OCI-LY1 (cell line): ENCODE data around the gene CDK5R2.

Source experiments
- H2AFZ ChIP-seq: fragments of 200-600 bp; sonication (generic), shearing (Covaris generic); 2 replicates; pipeline ENCODE4 v1.6.0; 2014; ENCODE audit warnings: antibody characterized with exemption, mild to moderate bottlenecking, low read length
- H3F3A ChIP-seq: fragments of 200-600 bp; sonication (generic), shearing (Covaris generic); 2 replicates; pipeline ENCODE4 v1.6.0; 2014; ENCODE audit warnings: mild to moderate bottlenecking, antibody characterized with exemption, low read length, moderate library complexity; ENCODE audit not compliant: insufficient read depth
- H3K27ac ChIP-seq: fragments of 200-600 bp; sonication (generic); 2 replicates; pipeline ENCODE4 v1.5.1; 2014; ENCODE audit warnings: low read length, mixed run types, mild to moderate bottlenecking, low read depth; ENCODE audit not compliant: poor library complexity, severe bottlenecking
- H3K27me3 ChIP-seq: fragments of 200-600 bp; sonication (generic); 2 replicates; pipeline ENCODE4 v1.6.0; 2014; ENCODE audit warnings: antibody characterized with exemption, mild to moderate bottlenecking, low read length, moderate library complexity; ENCODE audit not compliant: insufficient read depth
- H3K36me3 ChIP-seq: fragments of 200-600 bp; sonication (generic); 2 replicates; pipeline ENCODE4 v1.6.1; 2014; ENCODE audit warnings: mild to moderate bottlenecking, antibody characterized with exemption, low read length, moderate library complexity, mixed read lengths; ENCODE audit not compliant: insufficient read depth
- H3K4me1 ChIP-seq: fragments of 200-600 bp; sonication (generic); 2 replicates; pipeline ENCODE4 v1.5.1; 2014; ENCODE audit warnings: mild to moderate bottlenecking, low read length, moderate library complexity; ENCODE audit not compliant: insufficient read depth, severe bottlenecking
- H3K4me2 ChIP-seq: fragments of 200-600 bp; sonication (generic), shearing (Covaris generic); 2 replicates; pipeline ENCODE4 v1.6.1; 2014; ENCODE audit warnings: low read length
- H3K4me3 ChIP-seq: fragments of 200-600 bp; sonication (generic); 2 replicates; pipeline ENCODE4 v1.5.1; 2014; ENCODE audit warnings: low read length, low read depth, mild to moderate bottlenecking, mixed read lengths; ENCODE audit not compliant: poor library complexity, severe bottlenecking
- H3K79me2 ChIP-seq: fragments of 200-600 bp; shearing (Covaris generic); 2 replicates; pipeline ENCODE4 v1.6.1; 2016; ENCODE audit warnings: mixed run types, low read length, mixed read lengths; ENCODE audit not compliant: insufficient read depth
- H3K9ac ChIP-seq: fragments of 200-600 bp; sonication (generic), shearing (Covaris generic); 2 replicates; pipeline ENCODE4 v1.6.1; 2014; ENCODE audit warnings: mild to moderate bottlenecking, low read length, mixed read lengths
- H3K9me2 ChIP-seq: fragments of 200-600 bp; sonication (generic), shearing (Covaris generic); 2 replicates; pipeline ENCODE4 v1.6.1; 2014; ENCODE audit warnings: low read depth, mild to moderate bottlenecking, low read length, mixed read lengths
- H3K9me3 ChIP-seq: fragments of 200-600 bp; shearing (Covaris generic); 2 replicates; pipeline ENCODE4 v1.6.1; 2014; ENCODE audit warnings: low read length, mixed read lengths
- H4K20me1 ChIP-seq: fragments of 200-600 bp; sonication (generic), shearing (Covaris generic); 2 replicates; pipeline ENCODE4 v1.6.0; 2016; ENCODE audit warnings: mild to moderate bottlenecking, low read length; ENCODE audit not compliant: insufficient read depth
- CTCF ChIP-seq: fragments of 200-600 bp; sonication (generic), shearing (Covaris generic); IDR thresholded peaks from 2 replicates; pipeline ENCODE4 v1.5.1; 2017; ENCODE audit warnings: mild to moderate bottlenecking, antibody characterized with exemption, low read length, moderate library complexity, mixed read lengths
- EZH2 ChIP-seq: fragments of 200-600 bp; sonication (generic), shearing (Covaris generic); IDR thresholded peaks from 2 replicates; pipeline ENCODE4 v1.8.0; 2017; ENCODE audit warnings: borderline replicate concordance, mixed run types, mild to moderate bottlenecking, antibody characterized with exemption, low read length, moderate library complexity, mixed read lengths

CDK5R2 gene

DNA sequence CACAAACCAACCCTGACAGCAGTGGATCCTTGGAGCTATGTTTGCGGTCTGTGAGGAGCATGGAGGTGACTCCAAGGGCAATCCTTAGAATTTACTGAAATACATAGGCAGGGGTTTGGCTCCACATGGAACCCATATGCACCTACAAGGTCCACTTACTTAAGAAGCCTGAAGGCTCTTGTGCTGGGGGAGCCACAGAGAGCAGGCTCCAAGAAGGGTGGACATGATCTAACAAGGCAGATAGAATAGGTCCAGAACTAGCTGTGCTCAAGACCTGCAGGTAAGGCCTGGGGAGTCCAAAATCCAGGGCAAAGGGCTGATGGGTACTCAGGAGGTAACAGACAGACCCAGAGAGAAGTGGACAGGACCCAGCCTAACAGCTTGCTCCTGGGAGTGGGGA lies 1.2 kb upstream of the CDK5R2 start:
- H2AFZ ChIP-seq, result no peak overlapping the region
- H3F3A ChIP-seq, result no peaks in the 10 kb centered on the region
- peaks cover 3% of the 10 kb centered on the region for H3K4me1 ChIP-seq
- TF ChIP-seq CTCF, result no peak
- no peak for TF ChIP-seq EZH2
- H3K4me2 ChIP-seq, result no peak overlapping the region
- H3K9me2 ChIP-seq, result no peaks in the 10 kb centered on the region
- H3K27ac ChIP-seq, result no peak overlapping the region
- no peaks in the 10 kb centered on the region for H3K9me3 ChIP-seq
- no peaks in the 10 kb centered on the region for H3K27me3 ChIP-seq
- H3K9ac ChIP-seq, result no peak overlapping the region
- H3K36me3 ChIP-seq, result no peaks in the 10 kb centered on the region
- no peak overlapping the region for H3K4me3 ChIP-seq
- no peaks in the 10 kb centered on the region for H3K79me2 ChIP-seq
- H4K20me1 ChIP-seq, result no peaks in the 10 kb centered on the region

GRCh38 chr2:218959761-218960308 lies 369 bp downstream of the CDK5R2 start:
- Histone ChIP-seq H3K27ac (no peak overlapping the region), H3K9me2 (no peaks in the 10 kb centered on the region), H3K79me2 (no peaks in the 10 kb centered on the region), H3K4me1 (peaks cover 3% of the 10 kb centered on the region), H2AFZ (no peak overlapping the region), H4K20me1 (no peaks in the 10 kb centered on the region), H3K4me2 (peak overlapping the region; percentile 56), H3K36me3 (no peaks in the 10 kb centered on the region), H3K4me3 (peak overlapping the region; percentile 53), H3K27me3 (no peaks in the 10 kb centered on the region), H3F3A (no peaks in the 10 kb centered on the region), H3K9me3 (no peaks in the 10 kb centered on the region), H3K9ac (peak overlapping the region; percentile 41; the same call in 1 of the 2 replicates)
- no peak for TF ChIP-seq CTCF
- no peak for TF ChIP-seq EZH2

DNA sequence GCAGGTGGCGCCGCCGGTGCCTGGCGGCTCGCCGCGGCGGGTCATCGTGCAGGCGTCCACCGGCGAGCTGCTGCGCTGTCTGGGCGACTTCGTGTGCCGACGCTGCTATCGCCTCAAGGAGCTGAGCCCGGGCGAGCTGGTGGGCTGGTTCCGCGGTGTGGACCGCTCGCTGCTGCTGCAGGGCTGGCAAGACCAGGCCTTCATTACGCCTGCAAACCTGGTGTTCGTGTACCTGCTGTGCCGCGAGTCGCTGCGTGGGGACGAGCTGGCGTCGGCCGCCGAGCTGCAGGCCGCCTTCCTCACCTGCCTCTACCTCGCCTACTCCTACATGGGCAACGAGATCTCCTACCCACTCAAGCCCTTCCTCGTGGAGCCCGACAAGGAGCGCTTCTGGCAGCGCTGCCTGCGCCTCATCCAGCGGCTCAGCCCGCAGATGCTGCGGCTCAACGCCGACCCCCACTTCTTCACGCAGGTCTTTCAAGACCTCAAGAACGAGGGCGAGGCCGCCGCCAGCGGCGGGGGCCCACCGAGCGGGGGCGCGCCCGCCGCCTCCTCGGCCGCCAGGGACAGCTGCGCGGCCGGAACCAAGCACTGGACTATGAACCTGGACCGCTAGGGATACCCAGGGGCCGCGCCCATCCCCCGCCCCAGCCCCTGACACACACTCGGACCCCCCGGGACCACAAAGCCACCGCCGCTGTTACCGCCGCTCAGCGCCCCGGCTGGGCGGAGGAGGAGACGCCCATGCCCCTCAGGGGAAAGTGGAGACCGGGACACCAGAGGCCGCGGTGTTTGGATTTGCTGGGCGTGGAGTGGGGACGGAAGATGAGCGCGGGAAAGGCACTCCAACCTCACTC lies 1.1 kb downstream of the CDK5R2 start:
- no peaks in the 10 kb centered on the region for H3F3A ChIP-seq
- H3K79me2 ChIP-seq, result no peaks in the 10 kb centered on the region
- H2AFZ ChIP-seq, result no peak overlapping the region
- no peaks in the 10 kb centered on the region for H4K20me1 ChIP-seq
- TF ChIP-seq CTCF (no peak), EZH2 (no peak)
- H3K9me3 ChIP-seq, result no peaks in the 10 kb centered on the region
- H3K9ac ChIP-seq, result no peak overlapping the region
- no peaks in the 10 kb centered on the region for H3K36me3 ChIP-seq
- H3K4me3 ChIP-seq, result no peak overlapping the region
- no peaks in the 10 kb centered on the region for H3K9me2 ChIP-seq
- peaks cover 3% of the 10 kb centered on the region for H3K4me1 ChIP-seq
- H3K4me2 ChIP-seq, result no peak overlapping the region
- no peaks in the 10 kb centered on the region for H3K27me3 ChIP-seq
- H3K27ac ChIP-seq, result no peak overlapping the region
